ENCODE results near the gene MCM9.
A peak's percentile ranks its signal among the peaks of the same experiment; 100 is the strongest.

The MCM9 gene

GRCh38 chr6:118913161-118913560 is 21.8 kb downstream of the MCM9 start:
- H3K36me3 Mint-ChIP-seq (ENCODE audit: low read depth) = peaks cover 52% of the 10 kb centered on the region
- H3K4me1 Mint-ChIP-seq (ENCODE audit: low read depth) = peaks cover 4% of the 10 kb centered on the region
- H3K27me3 Mint-ChIP-seq (ENCODE audit: low read depth) = no peaks in the 10 kb centered on the region
- H3K9me3 Mint-ChIP-seq = no peaks in the 10 kb centered on the region
- H3K27ac Mint-ChIP-seq = no peak overlapping the region
- no peak overlapping the region for H3K4me3 Mint-ChIP-seq

GRCh38 chr6:118912646-118913045 is 22.3 kb downstream of the MCM9 start:
- no peaks in the 10 kb centered on the region for H3K27me3 Mint-ChIP-seq (ENCODE audit: low read depth)
- H3K9me3 Mint-ChIP-seq = no peaks in the 10 kb centered on the region
- H3K36me3 Mint-ChIP-seq (ENCODE audit: low read depth) = peaks cover 48% of the 10 kb centered on the region
- peaks cover 4% of the 10 kb centered on the region for H3K4me1 Mint-ChIP-seq (ENCODE audit: low read depth)
- no peak overlapping the region for H3K4me3 Mint-ChIP-seq
- H3K27ac Mint-ChIP-seq = no peak overlapping the region

GRCh38 chr6:118908441-118908840 is 26.5 kb downstream of the MCM9 start:
- H3K27ac Mint-ChIP-seq = no peak overlapping the region
- no peaks in the 10 kb centered on the region for H3K9me3 Mint-ChIP-seq
- no peaks in the 10 kb centered on the region for H3K27me3 Mint-ChIP-seq (ENCODE audit: low read depth)
- H3K4me3 Mint-ChIP-seq = no peak overlapping the region
- H3K4me1 Mint-ChIP-seq (ENCODE audit: low read depth) = peaks cover 11% of the 10 kb centered on the region
- H3K36me3 Mint-ChIP-seq (ENCODE audit: low read depth) = peaks cover 52% of the 10 kb centered on the region

GRCh38 chr6:118905851-118906250 is 29.1 kb downstream of the MCM9 start:
- H3K9me3 Mint-ChIP-seq = no peaks in the 10 kb centered on the region
- H3K4me1 Mint-ChIP-seq (ENCODE audit: low read depth) = peaks cover 28% of the 10 kb centered on the region
- H3K27me3 Mint-ChIP-seq (ENCODE audit: low read depth) = no peaks in the 10 kb centered on the region
- peaks cover 59% of the 10 kb centered on the region for H3K36me3 Mint-ChIP-seq (ENCODE audit: low read depth)
- H3K4me3 Mint-ChIP-seq = no peak overlapping the region
- H3K27ac Mint-ChIP-seq = no peak overlapping the region

- Mint-ChIP-seq H3K27ac (no peak overlapping the region), H3K9me3 (no peaks in the 10 kb centered on the region), H3K27me3 (ENCODE audit: low read depth) (no peaks in the 10 kb centered on the region), H3K4me3 (no peak overlapping the region), H3K4me1 (ENCODE audit: low read depth) (peaks cover 36% of the 10 kb centered on the region), H3K36me3 (ENCODE audit: low read depth) (peaks cover 60% of the 10 kb centered on the region)
Observed at GRCh38 chr6:118905084-118905483, 29.9 kb downstream of the MCM9 start.

GRCh38 chr6:118903691-118904090 is 31.3 kb downstream of the MCM9 start:
- peaks cover 45% of the 10 kb centered on the region for H3K4me1 Mint-ChIP-seq (ENCODE audit: low read depth)
- no peak overlapping the region for H3K4me3 Mint-ChIP-seq
- no peaks in the 10 kb centered on the region for H3K9me3 Mint-ChIP-seq
- no peak overlapping the region for H3K27ac Mint-ChIP-seq
- H3K27me3 Mint-ChIP-seq (ENCODE audit: low read depth) = no peaks in the 10 kb centered on the region
- peaks cover 66% of the 10 kb centered on the region for H3K36me3 Mint-ChIP-seq (ENCODE audit: low read depth)

GRCh38 chr6:118903138-118903537 is 31.8 kb downstream of the MCM9 start:
- peaks cover 46% of the 10 kb centered on the region for H3K4me1 Mint-ChIP-seq (ENCODE audit: low read depth)
- no peaks in the 10 kb centered on the region for H3K27me3 Mint-ChIP-seq (ENCODE audit: low read depth)
- no peaks in the 10 kb centered on the region for H3K9me3 Mint-ChIP-seq
- H3K4me3 Mint-ChIP-seq = no peak overlapping the region
- H3K36me3 Mint-ChIP-seq (ENCODE audit: low read depth) = peaks cover 63% of the 10 kb centered on the region
- peak overlapping the region; percentile 39 for H3K27ac Mint-ChIP-seq

- Mint-ChIP-seq H3K4me1 (ENCODE audit: low read depth) (peaks cover 49% of the 10 kb centered on the region), H3K4me3 (no peak overlapping the region), H3K27ac (peak overlapping the region; percentile 39), H3K36me3 (ENCODE audit: low read depth) (peaks cover 64% of the 10 kb centered on the region), H3K27me3 (ENCODE audit: low read depth) (no peaks in the 10 kb centered on the region), H3K9me3 (no peaks in the 10 kb centered on the region)
Observed at GRCh38 chr6:118902726-118903125, 32.2 kb downstream of the MCM9 start.

GRCh38 chr6:118899948-118900347 is 35.0 kb downstream of the MCM9 start:
- Mint-ChIP-seq H3K4me1 (ENCODE audit: low read depth) (peaks cover 53% of the 10 kb centered on the region), H3K4me3 (peak overlapping the region; percentile 5), H3K9me3 (no peaks in the 10 kb centered on the region), H3K27me3 (ENCODE audit: low read depth) (no peaks in the 10 kb centered on the region), H3K36me3 (ENCODE audit: low read depth) (peaks cover 51% of the 10 kb centered on the region), H3K27ac (peak overlapping the region; percentile 23)

- Mint-ChIP-seq H3K9me3 (no peaks in the 10 kb centered on the region), H3K27ac (peak overlapping the region; percentile 41), H3K4me3 (peak overlapping the region; percentile 1)
Observed at GRCh38 chr6:118897386-118897785, 37.6 kb downstream of the MCM9 start.

GRCh38 chr6:118896339-118897136 is 38.4 kb downstream of the MCM9 start:
- Mint-ChIP-seq H3K4me3 (peak overlapping the region; percentile 78), H3K36me3 (ENCODE audit: low read depth) (peaks cover 32% of the 10 kb centered on the region), H3K9me3 (no peaks in the 10 kb centered on the region), H3K27me3 (ENCODE audit: low read depth) (no peaks in the 10 kb centered on the region), H3K4me1 (ENCODE audit: low read depth) (peaks cover 51% of the 10 kb centered on the region), H3K27ac (peak overlapping the region; percentile 92)

More at GRCh38 chr6:118897386-118897785, 37.6 kb downstream of the MCM9 start:
- Mint-ChIP-seq H3K27me3 (ENCODE audit: low read depth) (no peaks in the 10 kb centered on the region), H3K4me1 (ENCODE audit: low read depth) (peaks cover 49% of the 10 kb centered on the region), H3K36me3 (ENCODE audit: low read depth) (peaks cover 36% of the 10 kb centered on the region)

GRCh38 chr6:118895859-118896258 is 39.1 kb downstream of the MCM9 start:
- H3K4me3 Mint-ChIP-seq = peak overlapping the region; percentile 78
- H3K27me3 Mint-ChIP-seq (ENCODE audit: low read depth) = no peaks in the 10 kb centered on the region
- H3K27ac Mint-ChIP-seq = peak overlapping the region; percentile 92
- peaks cover 53% of the 10 kb centered on the region for H3K4me1 Mint-ChIP-seq (ENCODE audit: low read depth)
- H3K9me3 Mint-ChIP-seq = no peaks in the 10 kb centered on the region
- peaks cover 31% of the 10 kb centered on the region for H3K36me3 Mint-ChIP-seq (ENCODE audit: low read depth)

- Mint-ChIP-seq H3K9me3 (no peaks in the 10 kb centered on the region), H3K4me1 (ENCODE audit: low read depth) (peaks cover 47% of the 10 kb centered on the region), H3K27me3 (ENCODE audit: low read depth) (no peaks in the 10 kb centered on the region), H3K27ac (peak overlapping the region; percentile 87), H3K36me3 (ENCODE audit: low read depth) (peaks cover 26% of the 10 kb centered on the region), H3K4me3 (peak overlapping the region; percentile 84)
Observed at GRCh38 chr6:118895261-118895560, 39.7 kb downstream of the MCM9 start.

- Mint-ChIP-seq H3K9me3 (no peaks in the 10 kb centered on the region), H3K4me3 (peak overlapping the region; percentile 91), H3K4me1 (ENCODE audit: low read depth) (peaks cover 42% of the 10 kb centered on the region), H3K27me3 (ENCODE audit: low read depth) (no peaks in the 10 kb centered on the region), H3K36me3 (ENCODE audit: low read depth) (peaks cover 21% of the 10 kb centered on the region), H3K27ac (peak overlapping the region; percentile 99)
Observed at GRCh38 chr6:118894425-118895260, 40.3 kb downstream of the MCM9 start.
